ENCODE measurements around the gene CHID1.

Gene CHID1

DNA sequence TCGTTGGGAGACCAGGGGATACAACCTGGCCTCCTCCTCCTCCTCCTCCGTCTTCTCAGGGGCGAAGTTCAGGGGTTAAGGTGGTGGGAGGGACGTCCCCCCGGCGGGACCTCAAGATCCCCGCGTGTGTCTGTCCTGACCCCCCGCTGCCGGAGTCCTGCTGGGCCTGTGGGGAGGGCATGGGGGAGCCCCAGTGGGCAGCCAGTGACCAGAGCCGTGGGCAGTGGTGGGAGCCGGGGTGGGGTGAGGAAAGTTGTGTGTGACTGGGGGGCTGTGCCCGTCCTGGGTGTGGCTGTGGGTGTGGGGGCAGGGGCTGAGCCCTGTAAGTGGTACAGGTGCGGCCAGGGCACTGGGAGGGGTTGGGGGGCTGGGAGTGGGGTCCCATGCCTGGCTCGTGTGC, 57.8 kb downstream of the CHID1 start:
- Mint-ChIP-seq H3K4me1 (peaks cover 12% of the 10 kb centered on the region), H3K36me3 (ENCODE audit: insufficient read depth) (peaks cover 4% of the 10 kb centered on the region)
- ATAC-seq (replicated peaks; ENCODE audit: extremely low read depth, poor library complexity, severe bottlenecking): no peak

DNA sequence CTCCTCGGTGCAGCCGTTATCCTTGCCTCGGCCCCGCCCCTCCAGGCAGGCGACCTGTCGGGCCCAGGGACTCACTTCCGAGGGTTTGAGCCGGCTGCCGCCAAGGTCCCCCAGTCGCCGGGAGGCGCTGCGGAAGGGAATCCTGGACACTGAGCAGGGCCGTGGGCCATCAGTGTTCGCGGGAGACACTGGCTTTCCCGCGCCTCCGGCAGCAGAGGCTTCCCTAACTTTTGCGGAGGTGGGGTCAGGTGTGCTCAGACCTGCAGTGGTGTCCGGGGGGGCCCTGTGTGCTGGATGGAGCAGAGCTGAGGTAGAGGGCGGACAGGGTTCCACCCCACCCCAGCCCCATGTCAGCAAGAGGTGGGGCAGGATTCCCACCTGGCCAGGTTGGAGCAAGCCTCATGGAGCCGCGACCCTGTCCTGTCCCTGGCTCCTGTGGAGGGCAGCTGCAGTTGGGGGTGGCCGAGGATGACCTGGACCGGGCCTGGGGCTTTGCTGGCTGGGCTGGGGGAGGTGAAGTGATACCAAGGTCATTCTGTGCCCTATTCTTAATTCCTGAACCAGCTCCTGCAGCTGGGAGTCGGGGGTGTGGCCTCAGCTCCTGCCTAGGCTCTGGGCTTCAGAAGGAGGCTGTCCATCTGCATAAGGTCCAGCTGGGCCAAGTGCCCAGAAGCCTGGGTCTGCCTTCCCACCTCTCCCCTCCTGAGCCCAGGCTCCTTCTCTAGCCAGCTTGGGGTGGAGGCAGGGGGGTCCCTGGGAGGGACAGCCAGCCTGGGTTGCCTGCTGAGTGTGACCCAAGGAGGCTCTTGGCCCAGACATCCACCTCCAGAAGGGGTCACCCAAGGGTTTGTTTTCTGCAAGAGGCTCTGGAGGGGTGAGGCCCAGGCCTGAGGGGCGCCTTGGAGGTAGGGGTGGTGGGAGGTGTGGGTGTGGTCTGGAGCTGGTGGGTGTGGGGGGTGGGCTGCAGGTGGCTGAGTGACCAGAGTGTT, 59.5 kb downstream of the CHID1 start:
- Mint-ChIP-seq H3K4me3 (peak overlapping the region; percentile 4), H3K27ac (ENCODE audit: low read depth) (no peak overlapping the region), H3K27me3 (no peaks in the 10 kb centered on the region), H3K36me3 (ENCODE audit: insufficient read depth) (peaks cover 4% of the 10 kb centered on the region), H3K4me1 (peaks cover 5% of the 10 kb centered on the region), H3K9me3 (no peaks in the 10 kb centered on the region)
- no peak for DNase-seq (ENCODE audit: low spot score in 2 of 2)
- ATAC-seq (replicated peaks; ENCODE audit: extremely low read depth, poor library complexity, severe bottlenecking): no peak

More for the DNA sequence above, 57.8 kb downstream of the CHID1 start:
- Mint-ChIP-seq H3K27me3 (no peaks in the 10 kb centered on the region), H3K9me3 (no peaks in the 10 kb centered on the region), H3K4me3 (no peak overlapping the region), H3K27ac (ENCODE audit: low read depth) (no peak overlapping the region)
- no peak for DNase-seq (ENCODE audit: low spot score in 2 of 2)

DNA sequence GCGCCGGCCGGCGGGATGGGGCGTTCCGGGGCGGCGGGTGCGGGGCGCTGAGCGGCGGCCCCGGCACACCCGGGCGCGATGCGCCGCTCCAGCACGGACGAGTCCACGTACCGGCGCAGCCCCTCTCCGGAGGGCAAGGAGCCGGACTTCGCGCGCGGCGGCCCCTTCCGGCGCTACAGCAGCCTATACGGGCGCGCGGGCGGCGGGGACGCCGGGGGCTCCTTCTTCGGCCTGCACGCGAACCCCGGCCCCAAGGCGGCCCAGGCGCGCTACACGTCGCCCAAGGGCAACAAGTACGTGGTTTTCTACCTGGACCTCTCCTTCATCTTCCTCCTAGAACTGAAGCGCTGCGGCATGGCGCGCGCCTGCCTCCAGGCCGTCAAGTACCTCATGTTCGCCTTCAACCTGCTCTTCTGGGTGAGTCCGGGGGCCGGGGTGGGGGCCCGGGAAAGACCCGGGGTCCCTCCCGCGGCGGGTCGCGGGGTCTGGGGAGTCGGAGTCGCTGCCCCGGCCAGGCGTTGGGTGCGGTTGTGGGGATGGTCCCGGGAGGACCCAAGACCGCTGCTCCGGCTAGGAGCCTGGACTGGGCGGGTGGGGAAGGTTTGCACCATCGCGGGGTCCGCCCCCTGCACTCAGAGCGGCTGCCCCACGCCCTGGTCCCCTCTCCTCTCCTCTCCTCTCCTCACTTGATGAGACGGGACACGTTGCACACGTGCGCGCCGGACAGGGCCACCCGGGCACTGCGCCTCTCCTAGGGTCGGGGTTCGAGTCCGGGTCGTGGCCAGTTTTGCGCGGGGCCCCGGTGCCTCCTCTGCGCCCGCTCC, 60.4 kb downstream of the CHID1 start:
- H3K4me3 Mint-ChIP-seq: peak overlapping the region; percentile 11
- peaks cover 4% of the 10 kb centered on the region for H3K36me3 Mint-ChIP-seq (ENCODE audit: insufficient read depth)
- ATAC-seq (replicated peaks; ENCODE audit: extremely low read depth, poor library complexity, severe bottlenecking) (no peak), DNase-seq (ENCODE audit: low spot score in 2 of 2) (no peak)
- no peaks in the 10 kb centered on the region for H3K27me3 Mint-ChIP-seq
- peaks cover 5% of the 10 kb centered on the region for H3K4me1 Mint-ChIP-seq
- no peaks in the 10 kb centered on the region for H3K9me3 Mint-ChIP-seq
- no peak overlapping the region for H3K27ac Mint-ChIP-seq (ENCODE audit: low read depth)

DNA sequence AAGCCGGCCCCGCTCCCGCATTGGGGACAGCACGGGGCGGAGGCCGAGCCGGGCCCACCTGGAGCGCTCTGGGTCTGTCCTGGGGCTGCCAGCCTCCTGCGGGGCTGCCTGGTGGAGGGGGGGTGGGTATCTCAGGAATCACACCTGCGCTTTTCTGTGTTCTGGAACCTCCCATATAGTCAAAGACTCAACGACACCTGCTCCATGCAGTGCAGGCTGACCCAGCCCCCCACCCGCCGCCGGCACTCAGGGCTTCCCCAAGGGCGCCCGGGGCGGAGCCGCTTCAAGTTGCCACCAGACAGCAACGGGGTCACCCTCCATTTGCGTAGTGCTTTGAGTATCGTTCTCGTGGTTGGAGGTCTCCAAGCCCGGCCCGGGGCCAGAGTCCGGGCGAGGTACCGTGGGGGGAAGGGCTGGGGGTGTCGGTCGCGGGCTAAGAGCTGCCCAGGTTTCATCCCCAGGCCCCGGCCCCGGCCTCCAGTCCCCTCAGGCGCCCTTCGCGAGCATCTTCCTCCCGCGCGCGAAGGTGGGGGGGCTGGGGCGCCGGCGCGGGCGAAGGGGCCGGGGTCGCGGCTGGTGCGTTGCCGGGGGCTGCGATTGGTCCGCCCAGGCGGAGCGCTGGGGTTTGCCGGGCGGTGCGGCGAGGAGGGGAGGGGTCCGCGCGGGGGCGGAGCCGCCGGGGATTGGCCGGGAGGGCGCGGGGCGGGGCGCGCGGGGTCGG, 61.3 kb downstream of the CHID1 start:
- H3K4me1 Mint-ChIP-seq: peaks cover 5% of the 10 kb centered on the region
- H3K27ac Mint-ChIP-seq (ENCODE audit: low read depth): no peak overlapping the region
- ATAC-seq (replicated peaks; ENCODE audit: extremely low read depth, poor library complexity, severe bottlenecking): no peak
- no peak for DNase-seq (ENCODE audit: low spot score in 2 of 2)
- H3K9me3 Mint-ChIP-seq: no peaks in the 10 kb centered on the region
- peak overlapping the region; percentile 56 for H3K4me3 Mint-ChIP-seq
- H3K27me3 Mint-ChIP-seq: no peaks in the 10 kb centered on the region
- peaks cover 4% of the 10 kb centered on the region for H3K36me3 Mint-ChIP-seq (ENCODE audit: insufficient read depth)

DNA sequence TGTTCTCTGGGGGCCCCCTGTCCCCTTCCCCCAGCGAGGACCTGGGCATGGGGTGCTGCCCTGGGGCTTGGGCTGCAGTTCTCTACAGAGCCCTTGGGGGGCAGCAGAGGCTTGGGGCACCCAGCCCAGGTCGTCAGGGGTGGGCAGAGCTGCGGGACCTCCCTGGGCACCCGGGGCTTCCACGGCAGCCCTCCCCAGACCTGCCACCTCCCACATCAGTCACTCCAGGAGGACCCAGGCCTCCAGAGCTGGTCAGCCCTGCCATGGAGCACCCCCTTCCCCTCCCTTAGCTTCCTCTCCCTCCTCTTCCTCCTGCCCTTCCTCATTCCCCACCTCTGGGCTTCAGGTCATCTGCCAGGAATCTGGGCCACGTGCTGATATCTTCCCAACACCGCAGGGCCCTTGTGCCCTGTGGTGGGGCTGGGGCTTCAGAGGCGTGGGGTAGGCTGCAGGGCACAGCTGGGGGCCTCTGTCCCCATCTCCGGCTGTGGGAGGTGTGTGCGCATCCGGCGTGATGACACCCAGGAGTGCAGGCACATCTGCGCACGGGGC, 62.2 kb downstream of the CHID1 start:
- H3K4me1 Mint-ChIP-seq: peaks cover 5% of the 10 kb centered on the region
- H3K36me3 Mint-ChIP-seq (ENCODE audit: insufficient read depth): peaks cover 6% of the 10 kb centered on the region
- H3K27me3 Mint-ChIP-seq: no peaks in the 10 kb centered on the region
- DNase-seq (ENCODE audit: low spot score in 2 of 2): peak; percentile 46 to 61
- peak; percentile 64 for ATAC-seq (replicated peaks; ENCODE audit: extremely low read depth, poor library complexity, severe bottlenecking)
- no peaks in the 10 kb centered on the region for H3K9me3 Mint-ChIP-seq
- H3K27ac Mint-ChIP-seq (ENCODE audit: low read depth): no peak overlapping the region
- peak overlapping the region; percentile 56 for H3K4me3 Mint-ChIP-seq

DNA sequence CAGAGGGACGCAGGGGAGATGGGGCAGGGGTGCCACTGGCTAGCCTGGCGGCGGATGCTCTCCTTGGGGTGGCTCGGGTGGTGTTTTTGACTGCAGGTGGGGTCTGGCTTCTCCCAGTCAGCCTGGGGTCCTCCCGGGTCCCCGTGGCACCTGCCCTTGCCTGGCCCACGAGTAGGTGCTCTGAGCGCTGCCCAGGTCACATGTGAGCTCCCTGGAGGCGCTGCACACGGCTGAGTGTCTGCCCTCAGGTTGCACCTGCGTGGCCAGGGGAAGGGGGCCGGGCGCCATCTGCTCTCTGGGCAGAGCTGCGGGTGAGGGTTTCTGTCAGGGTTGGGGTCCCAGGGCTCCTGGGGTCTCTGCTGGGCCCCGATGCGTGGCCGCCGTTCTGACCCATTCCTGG, 62.7 kb downstream of the CHID1 start:
- DNase-seq (ENCODE audit: low spot score in 2 of 2): no peak
- Mint-ChIP-seq H3K36me3 (ENCODE audit: insufficient read depth) (peaks cover 6% of the 10 kb centered on the region), H3K27me3 (no peaks in the 10 kb centered on the region), H3K4me3 (peak overlapping the region; percentile 56), H3K27ac (ENCODE audit: low read depth) (no peak overlapping the region), H3K9me3 (no peaks in the 10 kb centered on the region), H3K4me1 (peaks cover 5% of the 10 kb centered on the region)
- no peak for ATAC-seq (replicated peaks; ENCODE audit: extremely low read depth, poor library complexity, severe bottlenecking)

DNA sequence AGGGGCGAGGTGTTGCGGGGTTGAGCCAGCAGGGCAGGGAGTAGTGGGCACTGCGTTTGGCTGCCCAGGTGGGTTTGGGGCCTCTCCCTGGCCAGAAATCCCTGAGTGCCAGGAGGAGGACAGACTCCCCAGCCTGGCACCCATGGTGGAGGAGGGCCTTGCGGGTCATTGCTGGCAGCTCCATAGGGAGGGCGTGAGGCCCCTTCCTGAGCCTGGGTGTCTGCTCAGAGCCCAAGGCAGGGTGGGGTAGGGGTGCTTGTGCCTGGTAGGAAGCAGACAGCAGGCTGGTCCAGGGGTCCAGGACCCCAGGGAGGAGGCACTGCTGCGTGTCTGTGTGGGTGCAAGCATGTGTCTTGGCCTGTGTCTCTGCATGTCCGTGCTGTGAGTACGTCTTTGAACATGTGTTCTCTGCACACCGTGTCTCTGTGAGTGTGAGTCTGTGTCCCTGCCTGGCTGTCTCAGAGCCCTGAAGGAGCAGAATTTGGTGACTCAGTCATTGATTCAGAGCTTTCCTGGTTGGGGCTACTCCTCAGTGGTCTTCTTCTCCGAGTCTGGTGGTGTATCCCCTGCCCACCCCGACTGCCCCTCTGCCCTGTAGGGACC, 64.0 kb downstream of the CHID1 start:
- peaks cover 5% of the 10 kb centered on the region for H3K4me1 Mint-ChIP-seq
- H3K27ac Mint-ChIP-seq (ENCODE audit: low read depth): no peak overlapping the region
- no peaks in the 10 kb centered on the region for H3K27me3 Mint-ChIP-seq
- no peak overlapping the region for H3K4me3 Mint-ChIP-seq
- peaks cover 5% of the 10 kb centered on the region for H3K36me3 Mint-ChIP-seq (ENCODE audit: insufficient read depth)
- DNase-seq (ENCODE audit: low spot score in 2 of 2): no peak
- ATAC-seq (replicated peaks; ENCODE audit: extremely low read depth, poor library complexity, severe bottlenecking): no peak
- no peaks in the 10 kb centered on the region for H3K9me3 Mint-ChIP-seq

DNA sequence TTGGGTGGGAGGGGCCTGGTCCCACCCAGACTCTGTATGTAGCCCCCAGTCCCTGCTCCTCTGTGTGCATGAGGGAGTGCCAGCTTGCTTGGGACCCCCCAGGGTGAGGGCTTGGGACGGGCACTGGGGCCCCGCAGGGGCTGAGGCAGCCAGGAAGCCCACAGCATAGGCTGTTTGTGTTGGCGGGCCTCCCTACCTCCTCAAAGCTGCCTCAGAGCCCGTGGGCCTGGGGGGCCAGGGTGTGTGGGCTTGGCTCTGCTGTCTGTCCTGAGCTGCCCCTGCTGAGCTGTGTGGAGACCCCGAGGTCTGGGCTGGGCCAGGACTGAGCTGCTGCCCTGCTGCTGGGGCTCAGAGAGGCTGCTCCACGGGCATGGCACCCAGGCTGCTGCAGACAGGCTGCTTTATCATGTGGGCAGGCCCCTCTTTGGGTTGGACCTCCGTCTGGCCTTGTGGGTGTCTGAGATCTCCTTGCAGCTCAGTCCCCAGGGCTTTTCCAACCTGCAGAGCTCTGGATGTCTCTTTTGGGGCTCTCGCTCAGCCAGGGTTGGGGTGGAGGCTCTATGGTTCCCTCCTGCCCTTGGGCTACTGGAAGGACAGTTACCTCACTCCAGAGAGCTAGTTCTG, 64.6 kb downstream of the CHID1 start:
- no peak for DNase-seq (ENCODE audit: low spot score in 2 of 2)

DNA sequence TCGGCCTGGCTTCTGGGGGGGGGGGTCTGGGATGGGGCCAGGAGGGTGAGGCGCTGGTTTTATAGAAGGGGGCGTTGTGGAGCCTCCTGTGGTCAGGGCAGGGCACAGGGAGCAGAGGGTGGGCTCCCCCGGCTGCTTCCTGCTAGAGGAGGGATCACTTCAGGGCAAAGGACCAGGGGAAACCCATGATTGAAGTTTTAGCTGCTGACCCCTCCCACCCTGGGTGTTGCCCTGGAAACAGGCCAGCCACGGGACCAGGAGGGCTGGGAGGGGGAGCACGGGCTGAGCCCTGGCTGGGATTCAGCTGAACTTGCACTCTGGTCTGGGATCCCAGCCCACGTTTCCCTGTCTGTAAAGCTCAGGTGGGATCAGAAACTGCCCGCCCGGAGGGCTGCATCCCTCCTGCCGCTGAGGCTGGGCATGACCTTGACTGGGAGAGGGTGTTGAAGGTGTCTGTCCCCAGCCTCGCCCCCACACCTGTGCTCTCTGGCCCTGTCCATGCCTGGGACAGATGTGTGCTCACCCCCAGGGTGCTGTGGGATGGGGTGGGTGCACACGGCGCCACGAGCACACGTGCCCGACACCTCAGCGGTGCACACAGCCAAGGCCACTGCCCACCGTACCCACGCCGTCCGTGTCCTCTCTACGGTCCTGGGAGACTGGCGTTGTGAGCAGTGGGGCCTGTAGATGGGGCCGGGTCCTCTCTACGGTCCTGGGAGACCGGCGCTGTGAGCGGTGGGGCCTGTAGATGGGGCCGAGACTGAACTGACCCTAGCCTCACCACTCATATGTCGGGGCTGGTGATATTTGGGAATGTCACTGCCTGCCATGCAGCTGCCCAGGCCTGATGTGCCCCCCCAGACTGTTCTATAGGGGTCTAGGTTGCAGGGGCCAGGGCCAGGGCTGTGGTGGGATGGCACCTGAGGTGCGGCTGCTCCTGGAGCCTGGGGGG, 65.6 kb downstream of the CHID1 start:
- Mint-ChIP-seq H3K9me3 (no peaks in the 10 kb centered on the region), H3K27me3 (no peaks in the 10 kb centered on the region), H3K27ac (ENCODE audit: low read depth) (no peak overlapping the region), H3K36me3 (ENCODE audit: insufficient read depth) (peaks cover 5% of the 10 kb centered on the region), H3K4me3 (peak overlapping the region; percentile 75), H3K4me1 (peaks cover 16% of the 10 kb centered on the region)
- DNase-seq (ENCODE audit: low spot score in 2 of 2) (no peak), ATAC-seq (replicated peaks; ENCODE audit: extremely low read depth, poor library complexity, severe bottlenecking) (no peak)

More for the DNA sequence above, 64.6 kb downstream of the CHID1 start:
- ATAC-seq (replicated peaks; ENCODE audit: extremely low read depth, poor library complexity, severe bottlenecking): no peak
- Mint-ChIP-seq H3K36me3 (ENCODE audit: insufficient read depth) (peaks cover 5% of the 10 kb centered on the region), H3K27me3 (no peaks in the 10 kb centered on the region), H3K27ac (ENCODE audit: low read depth) (no peak overlapping the region), H3K4me3 (no peak overlapping the region), H3K4me1 (peaks cover 10% of the 10 kb centered on the region), H3K9me3 (no peaks in the 10 kb centered on the region)

DNA sequence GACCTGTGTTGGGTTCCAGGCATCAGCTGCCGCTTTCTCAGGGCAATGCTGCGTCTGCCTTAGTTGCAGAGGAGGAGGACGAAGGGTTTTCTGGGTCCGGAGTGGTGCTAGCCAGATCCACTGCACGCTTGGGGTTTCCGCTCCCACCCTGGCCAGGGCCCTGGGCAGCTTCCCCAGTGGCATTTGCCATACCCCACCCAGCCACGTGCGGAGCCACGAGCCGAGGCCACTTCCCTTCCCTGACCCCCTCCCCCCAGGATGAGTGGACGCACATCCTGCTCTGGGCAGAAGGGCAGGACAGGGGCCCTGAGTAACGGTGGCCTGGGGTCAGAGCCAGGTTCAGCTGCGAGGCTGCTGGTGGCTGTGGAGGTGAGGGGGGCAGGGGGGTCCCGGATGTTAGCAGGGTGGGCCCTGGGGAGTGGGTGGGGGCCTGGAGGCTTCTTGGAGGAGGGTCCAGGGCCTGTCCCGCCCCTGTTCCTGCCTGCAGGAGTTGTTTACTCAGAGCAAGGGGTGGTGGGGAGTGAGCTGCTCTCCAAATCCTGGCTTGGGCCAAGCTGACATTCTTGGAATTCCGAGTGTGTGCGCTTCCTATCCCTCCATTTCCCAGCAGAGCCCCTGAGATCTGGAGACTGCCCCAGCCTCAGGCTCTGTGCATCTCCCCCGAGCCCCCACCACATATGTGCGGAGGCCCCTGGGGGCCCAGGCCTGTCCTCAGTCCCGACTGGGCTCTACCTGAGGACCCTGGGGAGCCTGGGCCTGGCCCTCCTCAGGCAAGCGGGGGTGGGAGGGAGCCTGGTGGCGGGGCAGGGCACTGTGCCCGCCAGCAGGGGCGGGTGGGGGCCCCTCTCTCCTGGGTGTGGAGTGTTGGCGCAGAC, 66.6 kb downstream of the CHID1 start:
- DNase-seq (ENCODE audit: low spot score in 2 of 2) (no peak), ATAC-seq (replicated peaks; ENCODE audit: extremely low read depth, poor library complexity, severe bottlenecking) (no peak)
- no peaks in the 10 kb centered on the region for H3K27me3 Mint-ChIP-seq
- H3K36me3 Mint-ChIP-seq (ENCODE audit: insufficient read depth): peaks cover 9% of the 10 kb centered on the region
- no peaks in the 10 kb centered on the region for H3K9me3 Mint-ChIP-seq
- peaks cover 16% of the 10 kb centered on the region for H3K4me1 Mint-ChIP-seq
- peak overlapping the region; percentile 75 for H3K4me3 Mint-ChIP-seq
- H3K27ac Mint-ChIP-seq (ENCODE audit: low read depth): peak overlapping the region; percentile 35

Data from central memory CD8-positive, alpha-beta T cell (primary cell).